Neutrophil (primary cell): Measurements from ENCODE around the gene SPAG7.
A peak's percentile ranks its signal among the peaks of the same experiment; 100 is the strongest.

Source experiments
- H3K27ac ChIP-seq: fragments of 200-600 bp; sonication (generic); 2 replicates; pipeline ENCODE4 v1.5.1; 2016; ENCODE audit warnings: mild to moderate bottlenecking, moderate library complexity
- H3K27me3 ChIP-seq: fragments of 200-600 bp; sonication (generic); 2 replicates; pipeline ENCODE4 v1.6.0; 2016; ENCODE audit warnings: mild to moderate bottlenecking
- H3K36me3 ChIP-seq: fragments of 200-600 bp; sonication (generic); 2 replicates; pipeline ENCODE4 v1.5.1; 2017
- H3K4me1 ChIP-seq, 2 experiments: fragments of 200-600 bp in 1 of 2; sonication (generic) in 1 of 2; 1 replicate in 1 of 2; 2 replicates in 1 of 2; pipeline versions ENCODE4 v1.5.1 to v1.6.1; 2013 to 2016; ENCODE audit warnings: low read depth in 1 of 2, low read length in 1 of 2, mild to moderate bottlenecking in 1 of 2, moderate library complexity in 1 of 2; ENCODE audit not compliant: control insufficient read depth in 1 of 2, insufficient read depth in 1 of 2
- H3K4me3 ChIP-seq, 2 experiments: fragments of 200-600 bp in 1 of 2; sonication (generic) in 1 of 2; 1 replicate in 1 of 2; 2 replicates in 1 of 2; pipeline ENCODE4 v1.5.1; 2013 to 2016; ENCODE audit warnings: low read depth in 1 of 2, low read length in 1 of 2, mild to moderate bottlenecking in 1 of 2, moderate library complexity in 1 of 2
- H3K9me3 ChIP-seq: fragments of 200-600 bp; sonication (generic); 2 replicates; pipeline ENCODE4 v1.5.1; 2016
- TF ChIP-seq, protein P1 (sequence below): fragments of 200-600 bp; sonication (generic); IDR thresholded peaks from 2 replicates; pipeline ENCODE4 v1.5.1; 2016; ENCODE audit warnings: antibody characterized with exemption

SPAG7 gene

DNA sequence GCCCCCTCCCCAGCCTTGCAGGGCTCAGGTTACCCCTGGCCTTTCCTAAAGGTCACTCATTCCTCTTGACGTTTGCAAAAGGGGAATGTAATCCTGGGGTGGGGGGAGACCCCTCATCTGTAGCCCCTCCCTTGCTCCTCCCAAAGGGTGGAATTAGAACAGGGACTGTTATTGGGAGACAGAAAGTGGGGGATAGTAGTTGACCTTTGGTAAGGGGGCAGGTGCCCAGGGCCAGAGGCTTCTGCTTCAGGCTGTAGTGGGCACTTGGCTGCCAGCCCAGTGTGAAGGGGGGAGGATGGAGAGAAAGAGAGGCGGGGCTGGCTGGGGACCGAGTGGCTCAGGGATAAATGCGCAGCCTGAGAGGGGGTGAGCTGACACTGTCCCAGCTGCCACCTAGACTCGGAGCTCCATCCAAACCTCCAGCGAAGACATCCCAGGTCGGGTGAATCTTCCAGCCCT, 16.8 kb downstream of the SPAG7 start, which contains the start of gene ENO3:
Gene ENO3 (plus strand): TSS at position 374 of the 459 bp plus-strand sequence. CDS start 711 bp downstream, outside the sequence.
- TF ChIP-seq, protein P1, sequence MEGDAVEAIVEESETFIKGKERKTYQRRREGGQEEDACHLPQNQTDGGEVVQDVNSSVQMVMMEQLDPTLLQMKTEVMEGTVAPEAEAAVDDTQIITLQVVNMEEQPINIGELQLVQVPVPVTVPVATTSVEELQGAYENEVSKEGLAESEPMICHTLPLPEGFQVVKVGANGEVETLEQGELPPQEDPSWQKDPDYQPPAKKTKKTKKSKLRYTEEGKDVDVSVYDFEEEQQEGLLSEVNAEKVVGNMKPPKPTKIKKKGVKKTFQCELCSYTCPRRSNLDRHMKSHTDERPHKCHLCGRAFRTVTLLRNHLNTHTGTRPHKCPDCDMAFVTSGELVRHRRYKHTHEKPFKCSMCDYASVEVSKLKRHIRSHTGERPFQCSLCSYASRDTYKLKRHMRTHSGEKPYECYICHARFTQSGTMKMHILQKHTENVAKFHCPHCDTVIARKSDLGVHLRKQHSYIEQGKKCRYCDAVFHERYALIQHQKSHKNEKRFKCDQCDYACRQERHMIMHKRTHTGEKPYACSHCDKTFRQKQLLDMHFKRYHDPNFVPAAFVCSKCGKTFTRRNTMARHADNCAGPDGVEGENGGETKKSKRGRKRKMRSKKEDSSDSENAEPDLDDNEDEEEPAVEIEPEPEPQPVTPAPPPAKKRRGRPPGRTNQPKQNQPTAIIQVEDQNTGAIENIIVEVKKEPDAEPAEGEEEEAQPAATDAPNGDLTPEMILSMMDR, result no peak
- Histone ChIP-seq H3K27ac (peak within 1 kb of the TSS; percentile 96), H3K9me3 (no peaks in the 10 kb centered on the region), H3K4me3 (peak within 1 kb of the TSS; percentile 99), H3K4me1 (peaks cover 39 to 51% of the 10 kb centered on the region in 2 experiments), H3K27me3 (no peaks in the 10 kb centered on the region), H3K36me3 (peaks cover 11% of the 10 kb centered on the region)

DNA sequence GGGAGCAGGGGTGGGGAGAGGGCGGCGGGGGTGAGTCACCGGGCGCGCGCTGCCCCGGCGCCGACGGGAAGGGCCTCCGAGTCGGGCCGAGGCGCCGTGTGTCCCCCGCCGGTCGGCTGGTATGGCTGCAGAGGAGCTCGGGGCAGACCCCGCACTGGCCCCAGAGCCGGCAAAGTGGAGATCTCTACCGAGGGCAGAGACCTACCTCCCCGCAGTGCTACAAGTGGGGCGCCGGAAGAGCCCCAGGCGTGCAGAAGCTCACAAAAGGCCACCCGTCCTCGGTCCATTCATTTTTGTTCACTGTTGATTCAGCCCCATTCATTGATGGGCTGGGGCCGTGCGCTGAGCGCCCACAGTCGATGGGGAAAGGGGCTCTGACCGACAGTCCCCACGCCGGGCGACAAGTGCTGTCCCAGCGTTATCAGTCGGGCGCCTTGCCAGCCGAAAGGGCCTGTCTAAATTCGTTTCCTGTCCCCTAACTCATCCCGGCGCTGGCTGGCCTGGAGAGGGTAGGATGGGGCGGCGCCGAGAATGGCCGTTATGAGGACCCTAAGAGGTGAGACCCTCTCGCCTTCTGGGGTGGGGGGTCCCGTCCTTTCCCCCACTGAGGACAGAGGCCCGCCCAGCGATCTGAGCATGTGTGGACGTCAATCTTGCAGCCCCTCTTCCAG, 17.4 kb downstream of the SPAG7 start:
- H3K27ac ChIP-seq, result peak overlapping the region; percentile 96
- H3K36me3 ChIP-seq, result peaks cover 17% of the 10 kb centered on the region
- H3K27me3 ChIP-seq, result no peaks in the 10 kb centered on the region
- H3K4me1 ChIP-seq, result peaks cover 45 to 56% of the 10 kb centered on the region in 2 experiments
- H3K4me3 ChIP-seq, result peak overlapping the region; percentile 99
- TF ChIP-seq, protein P1, result no peak
- no peaks in the 10 kb centered on the region for H3K9me3 ChIP-seq

DNA sequence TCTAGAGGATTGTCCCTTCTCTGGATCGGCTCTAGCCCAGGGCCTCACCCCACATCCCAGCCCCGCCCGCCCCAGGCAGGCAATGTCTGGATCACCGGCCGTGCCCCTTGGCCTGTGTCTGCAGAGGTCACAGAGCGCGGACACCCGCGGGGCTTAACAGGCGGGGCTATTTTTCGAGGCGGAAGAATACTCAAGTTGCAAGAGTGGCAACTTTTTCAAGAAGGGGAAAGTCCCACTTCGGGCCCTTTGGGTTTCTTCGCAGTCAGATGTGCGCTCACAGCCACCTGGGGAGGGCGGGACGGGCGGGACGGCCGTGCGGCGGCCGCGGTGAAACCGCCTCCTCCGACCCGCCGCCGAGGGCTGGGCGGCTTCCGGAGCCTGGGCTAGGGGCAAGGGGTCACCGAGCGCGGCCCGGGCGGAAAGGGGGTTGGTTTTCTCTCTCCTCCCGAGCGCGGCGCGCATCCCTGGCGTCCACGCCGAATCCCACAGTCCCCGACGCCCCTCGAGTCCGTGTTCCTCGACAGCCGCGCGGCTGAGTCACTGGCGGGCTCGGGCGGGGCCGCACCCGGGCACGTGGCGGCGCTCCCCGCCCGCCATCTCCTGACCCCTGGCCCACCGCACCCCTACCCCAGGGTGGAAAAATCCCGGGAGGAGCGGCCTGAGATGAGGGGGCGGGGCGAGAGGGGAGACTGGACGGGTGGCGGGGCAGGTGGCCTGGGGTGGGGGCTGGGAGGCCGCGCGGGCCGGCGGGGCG, 18.1 kb downstream of the SPAG7 start:
- peaks cover 52 to 63% of the 10 kb centered on the region in 2 experiments for H3K4me1 ChIP-seq
- peaks cover 21% of the 10 kb centered on the region for H3K36me3 ChIP-seq
- H3K4me3 ChIP-seq, result peak overlapping the region; percentile 99
- TF ChIP-seq, protein P1, result no peak
- H3K27me3 ChIP-seq, result no peaks in the 10 kb centered on the region
- H3K27ac ChIP-seq, result peak overlapping the region; percentile 96
- H3K9me3 ChIP-seq, result no peaks in the 10 kb centered on the region

DNA sequence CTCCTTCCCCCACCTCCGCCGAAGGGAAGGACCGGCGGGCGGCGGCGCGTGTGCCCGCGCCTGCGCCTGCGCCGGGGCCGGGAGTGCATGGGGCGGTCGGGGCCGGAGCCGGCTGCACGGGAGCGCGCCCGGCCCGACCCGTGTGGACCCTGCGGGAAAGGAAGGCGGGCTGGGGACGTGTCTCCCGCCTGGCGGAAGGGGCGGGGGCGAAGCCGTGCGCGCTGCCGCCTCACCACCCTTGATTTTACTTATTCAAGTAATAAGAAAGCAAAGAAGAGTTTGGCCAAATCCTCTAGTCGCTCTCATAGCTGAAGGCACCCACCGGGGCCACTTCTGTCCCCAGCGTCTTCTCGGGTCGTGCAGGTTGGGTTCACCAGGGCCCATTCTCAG, 18.7 kb downstream of the SPAG7 start:
- Histone ChIP-seq H3K27ac (peak overlapping the region; percentile 96), H3K27me3 (no peaks in the 10 kb centered on the region), H3K4me1 (peaks cover 58 to 69% of the 10 kb centered on the region in 2 experiments), H3K9me3 (no peaks in the 10 kb centered on the region), H3K36me3 (peaks cover 21% of the 10 kb centered on the region), H3K4me3 (peak overlapping the region; percentile 99)
- TF ChIP-seq, protein P1, result no peak

DNA sequence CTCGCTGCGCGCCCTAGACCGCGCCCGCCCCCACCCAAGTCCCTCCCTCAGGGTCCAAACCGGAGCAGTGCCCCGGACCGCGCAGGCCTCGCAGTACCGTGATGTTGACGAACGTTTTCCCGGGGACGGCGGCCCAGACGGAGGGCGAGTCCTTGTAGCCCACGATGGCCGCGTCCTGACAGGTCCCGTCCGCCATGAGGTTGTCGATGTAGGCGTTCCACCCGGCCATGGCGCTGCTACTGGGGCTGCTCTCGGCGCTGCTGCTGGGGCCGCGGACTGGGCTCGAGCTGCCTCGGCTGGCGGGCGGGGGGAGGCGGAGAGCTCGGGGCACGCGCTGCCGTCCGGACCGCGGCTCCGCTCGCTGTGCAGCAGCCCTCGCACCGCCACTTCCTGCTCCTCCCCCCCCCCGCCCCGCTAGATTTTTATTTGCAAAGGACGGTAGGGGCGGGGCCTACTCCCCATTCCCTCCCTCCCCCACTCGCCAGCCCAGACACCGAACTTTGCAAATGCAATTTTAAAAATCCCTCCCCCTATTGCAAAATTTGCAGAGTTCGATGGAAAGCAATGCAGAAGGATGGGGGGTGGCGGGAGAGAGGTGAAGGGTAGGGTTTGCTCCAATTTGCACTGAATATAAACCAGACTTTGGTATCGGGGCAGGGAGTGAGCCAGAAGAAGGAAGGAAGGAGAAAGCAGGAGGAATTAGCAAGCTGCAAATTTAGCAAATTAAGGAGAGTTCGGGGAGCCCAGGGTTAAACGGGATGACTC, 19.3 kb downstream of the SPAG7 start, which contains the start of gene PFN1:
Gene PFN1 (minus strand): TSS at position 365 of the 765 bp plus-strand sequence. CDS start 136 bp downstream, at position 229.
- TF ChIP-seq, protein P1, result no peak
- no peaks in the 10 kb centered on the region for H3K9me3 ChIP-seq
- peaks cover 63 to 75% of the 10 kb centered on the region in 2 experiments for H3K4me1 ChIP-seq
- H3K36me3 ChIP-seq, result peaks cover 24% of the 10 kb centered on the region
- peak within 1 kb of the TSS; percentile 99 for H3K4me3 ChIP-seq
- H3K27ac ChIP-seq, result peak within 1 kb of the TSS; percentile 96
- no peaks in the 10 kb centered on the region for H3K27me3 ChIP-seq
